ENCODE results near the gene CMIP.

DNA sequence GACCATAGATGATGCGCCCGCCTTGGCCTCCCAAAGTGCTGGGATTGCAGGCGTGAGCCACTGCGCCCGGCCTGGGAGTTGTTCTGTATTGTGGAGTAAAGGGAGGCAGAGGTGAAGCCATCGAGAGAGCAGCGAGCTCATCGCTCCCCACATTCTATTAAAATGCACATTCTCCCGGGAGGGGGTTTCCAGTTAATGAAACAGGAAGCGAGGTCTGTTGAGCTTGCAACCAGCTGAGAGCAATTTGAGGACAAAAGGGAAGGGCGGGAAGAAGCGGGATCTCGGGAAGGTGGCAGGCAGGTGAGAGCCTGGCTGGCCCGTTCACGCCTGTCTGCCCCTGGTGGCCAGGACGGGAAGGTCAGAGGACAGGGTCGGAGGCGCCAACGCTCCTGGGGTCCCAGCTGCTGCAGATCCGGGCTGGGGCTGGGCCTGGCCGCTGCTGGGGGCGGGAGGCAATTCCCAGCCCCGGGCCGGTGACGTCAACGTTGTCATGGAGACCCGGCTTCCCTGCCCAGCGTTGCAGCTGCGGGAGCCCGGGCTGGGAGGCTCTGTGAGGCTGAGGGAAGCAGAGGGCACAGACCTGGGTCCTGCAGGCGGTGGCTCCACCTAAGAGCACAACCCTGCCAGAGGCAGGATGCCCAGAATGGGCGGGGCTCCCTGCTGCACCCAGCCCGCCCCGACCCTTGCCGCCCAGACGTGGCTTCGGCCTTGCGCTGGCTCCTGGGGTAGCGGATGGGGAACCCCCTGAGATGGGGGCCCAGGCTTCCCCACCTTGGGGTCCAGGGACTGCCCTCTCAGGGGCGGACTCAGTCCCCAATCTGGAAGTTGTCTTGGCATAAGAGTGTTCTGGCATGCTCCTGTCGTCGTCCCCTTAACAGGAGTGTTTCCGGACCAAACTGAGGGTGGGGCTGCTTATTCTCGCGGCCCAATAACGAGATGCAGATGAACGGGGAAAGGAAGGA lies 285.8 kb downstream of the CMIP start:
- TF ChIP-seq, protein P1, sequence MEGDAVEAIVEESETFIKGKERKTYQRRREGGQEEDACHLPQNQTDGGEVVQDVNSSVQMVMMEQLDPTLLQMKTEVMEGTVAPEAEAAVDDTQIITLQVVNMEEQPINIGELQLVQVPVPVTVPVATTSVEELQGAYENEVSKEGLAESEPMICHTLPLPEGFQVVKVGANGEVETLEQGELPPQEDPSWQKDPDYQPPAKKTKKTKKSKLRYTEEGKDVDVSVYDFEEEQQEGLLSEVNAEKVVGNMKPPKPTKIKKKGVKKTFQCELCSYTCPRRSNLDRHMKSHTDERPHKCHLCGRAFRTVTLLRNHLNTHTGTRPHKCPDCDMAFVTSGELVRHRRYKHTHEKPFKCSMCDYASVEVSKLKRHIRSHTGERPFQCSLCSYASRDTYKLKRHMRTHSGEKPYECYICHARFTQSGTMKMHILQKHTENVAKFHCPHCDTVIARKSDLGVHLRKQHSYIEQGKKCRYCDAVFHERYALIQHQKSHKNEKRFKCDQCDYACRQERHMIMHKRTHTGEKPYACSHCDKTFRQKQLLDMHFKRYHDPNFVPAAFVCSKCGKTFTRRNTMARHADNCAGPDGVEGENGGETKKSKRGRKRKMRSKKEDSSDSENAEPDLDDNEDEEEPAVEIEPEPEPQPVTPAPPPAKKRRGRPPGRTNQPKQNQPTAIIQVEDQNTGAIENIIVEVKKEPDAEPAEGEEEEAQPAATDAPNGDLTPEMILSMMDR (IDR thresholded peaks at IDR 0.05) = peak; percentile 23 to 64 (median 38)
- TF ChIP-seq POLR2A (IDR thresholded peaks at IDR 0.05; ENCODE audit: low read depth) = no peak

Data from esophagus muscularis mucosa (tissue), 3 donors.